GM10847 (cell line): Measurements from ENCODE around the gene PWWP2A.

Source experiments
- POLR2A ChIP-seq: IDR thresholded peaks from 2 replicates; pipeline ENCODE4 v1.6.1; 2011; ENCODE audit not compliant: insufficient read length; ENCODE audit errors: extremely low read depth

The PWWP2A gene

GRCh38 chr5:160152287-160152686 lies 33.0 kb upstream of the PWWP2A start:
- no peak for TF ChIP-seq POLR2A

GRCh38 chr5:160151017-160151416 lies 31.8 kb upstream of the PWWP2A start:
- no peak for TF ChIP-seq POLR2A

GRCh38 chr5:160150381-160150780 lies 31.1 kb upstream of the PWWP2A start:
- TF ChIP-seq POLR2A = no peak

- TF ChIP-seq POLR2A = no peak
Measured at GRCh38 chr5:160134332-160134731, 15.1 kb upstream of the PWWP2A start.

- TF ChIP-seq POLR2A = no peak
Measured at GRCh38 chr5:160133918-160134304, 14.7 kb upstream of the PWWP2A start.

- no peak for TF ChIP-seq POLR2A
Measured at GRCh38 chr5:160133071-160133917, 14.0 kb upstream of the PWWP2A start.

- TF ChIP-seq POLR2A = no peak
Measured at GRCh38 chr5:160129841-160130240, 10.6 kb upstream of the PWWP2A start.

GRCh38 chr5:160128632-160129031 lies 9.4 kb upstream of the PWWP2A start:
- no peak for TF ChIP-seq POLR2A

GRCh38 chr5:160119905-160120266 lies 636 bp upstream of the PWWP2A start:
- TF ChIP-seq POLR2A = no peak

GRCh38 chr5:160118349-160119141 lies 705 bp downstream of the PWWP2A start:
- TF ChIP-seq POLR2A = no peak

GRCh38 chr5:160116991-160117390 lies 2.3 kb downstream of the PWWP2A start:
- TF ChIP-seq POLR2A = no peak

GRCh38 chr5:160108124-160108523 lies 11.1 kb downstream of the PWWP2A start:
- TF ChIP-seq POLR2A = no peak

- TF ChIP-seq POLR2A = no peak
Measured at GRCh38 chr5:160105686-160106360, 13.4 kb downstream of the PWWP2A start.

- no peak for TF ChIP-seq POLR2A
Measured at GRCh38 chr5:160097991-160098390, 21.3 kb downstream of the PWWP2A start.

- TF ChIP-seq POLR2A = no peak
Measured at GRCh38 chr5:160096178-160096577, 23.1 kb downstream of the PWWP2A start.
